Retinal pigment epithelial cell (primary cell): ENCODE results near the gene CIROP.

Experiments used
- DNase-seq: peaks from one replicate; pipeline ENCODE4 v3.0.0-alpha.2; 2010; ENCODE audit warnings: low read depth
- H3K4me3 ChIP-seq: 2 replicates; pipeline ENCODE4 v1.5.1; 2011; ENCODE audit warnings: mild to moderate bottlenecking, low read length, control low read depth, moderate library complexity
- TF ChIP-seq, protein P1 (sequence below): conservative IDR thresholded peaks from 2 replicates; pipeline ENCODE4 v1.5.1; 2011; ENCODE audit warnings: low read depth, low read length, control low read depth, inconsistent platforms

Gene CIROP

GRCh38 chr14:23066368-23066767, 38.4 kb downstream of the CIROP start:
- TF ChIP-seq, protein P1, sequence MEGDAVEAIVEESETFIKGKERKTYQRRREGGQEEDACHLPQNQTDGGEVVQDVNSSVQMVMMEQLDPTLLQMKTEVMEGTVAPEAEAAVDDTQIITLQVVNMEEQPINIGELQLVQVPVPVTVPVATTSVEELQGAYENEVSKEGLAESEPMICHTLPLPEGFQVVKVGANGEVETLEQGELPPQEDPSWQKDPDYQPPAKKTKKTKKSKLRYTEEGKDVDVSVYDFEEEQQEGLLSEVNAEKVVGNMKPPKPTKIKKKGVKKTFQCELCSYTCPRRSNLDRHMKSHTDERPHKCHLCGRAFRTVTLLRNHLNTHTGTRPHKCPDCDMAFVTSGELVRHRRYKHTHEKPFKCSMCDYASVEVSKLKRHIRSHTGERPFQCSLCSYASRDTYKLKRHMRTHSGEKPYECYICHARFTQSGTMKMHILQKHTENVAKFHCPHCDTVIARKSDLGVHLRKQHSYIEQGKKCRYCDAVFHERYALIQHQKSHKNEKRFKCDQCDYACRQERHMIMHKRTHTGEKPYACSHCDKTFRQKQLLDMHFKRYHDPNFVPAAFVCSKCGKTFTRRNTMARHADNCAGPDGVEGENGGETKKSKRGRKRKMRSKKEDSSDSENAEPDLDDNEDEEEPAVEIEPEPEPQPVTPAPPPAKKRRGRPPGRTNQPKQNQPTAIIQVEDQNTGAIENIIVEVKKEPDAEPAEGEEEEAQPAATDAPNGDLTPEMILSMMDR = no peak
- H3K4me3 ChIP-seq = no peak overlapping the region
- no peak for DNase-seq

GRCh38 chr14:23063601-23064000, 41.2 kb downstream of the CIROP start:
- TF ChIP-seq, protein P1 = no peak
- no peak for DNase-seq
- no peak overlapping the region for H3K4me3 ChIP-seq

DNA sequence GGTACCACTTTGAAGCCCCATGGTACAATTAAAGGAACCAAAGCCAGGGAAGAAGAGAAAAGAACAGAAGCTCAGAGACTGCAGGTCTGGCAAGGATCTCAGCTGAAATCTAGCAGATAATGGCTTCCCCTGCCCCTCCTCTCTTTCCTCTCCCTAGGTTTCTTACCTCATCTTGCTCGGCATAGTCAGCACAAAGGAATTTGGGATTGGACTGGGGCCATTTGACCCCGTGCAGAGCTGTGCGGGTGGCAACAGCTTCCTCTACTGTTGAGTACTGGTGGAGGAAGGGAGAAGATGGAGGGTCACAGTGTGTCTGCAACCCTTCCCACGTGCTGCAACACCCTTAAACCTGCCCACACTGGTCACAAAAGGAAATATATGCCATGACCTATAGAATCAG, 42.8 kb downstream of the CIROP start:
- no peak overlapping the region for H3K4me3 ChIP-seq
- TF ChIP-seq, protein P1 = no peak
- DNase-seq = peak; percentile 83

GRCh38 chr14:23060536-23061260, 44.1 kb downstream of the CIROP start:
- H3K4me3 ChIP-seq = no peak overlapping the region
- TF ChIP-seq, protein P1 = no peak
- DNase-seq = no peak

DNA sequence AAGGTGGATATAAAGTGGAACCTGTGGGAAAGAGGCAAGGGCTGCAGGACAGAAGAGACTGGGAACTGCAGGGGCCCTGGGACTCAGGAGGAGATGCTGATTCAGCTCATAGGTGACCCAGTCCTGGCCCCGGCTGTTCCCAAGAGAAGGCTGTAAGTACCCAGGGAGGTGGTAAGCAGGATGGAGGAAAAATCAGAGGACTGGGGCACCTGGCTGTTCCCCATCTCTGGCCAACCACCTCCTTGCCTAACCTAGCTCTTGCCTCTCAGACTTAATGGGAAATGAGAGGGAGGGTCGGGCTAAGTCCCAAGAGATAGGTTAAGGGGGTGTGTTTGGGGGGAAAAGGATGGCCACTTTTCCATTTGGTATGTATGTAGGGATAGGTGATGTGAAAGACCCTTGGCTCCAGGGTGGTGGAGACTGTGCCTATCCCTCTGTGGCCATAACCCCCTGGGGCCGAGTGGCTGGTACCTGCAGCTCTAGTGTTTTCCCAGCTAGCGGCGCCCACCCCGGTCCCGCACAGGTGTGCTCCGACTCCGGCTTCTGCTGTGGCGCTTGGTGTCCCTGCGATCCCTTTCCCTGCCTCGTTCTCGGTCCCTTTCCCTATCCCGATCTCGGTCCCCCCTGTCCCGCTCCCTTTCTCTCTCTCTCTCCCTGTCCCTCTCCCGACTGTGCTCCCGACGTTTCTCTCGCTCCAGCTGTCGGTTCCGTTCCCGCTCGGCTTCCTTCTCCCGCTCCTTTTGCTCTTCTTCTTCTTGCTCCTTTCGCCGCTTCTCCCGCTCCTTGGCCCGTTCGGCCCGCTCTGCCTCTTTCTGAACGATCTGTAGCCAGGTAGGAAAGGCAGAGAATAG, 45.9 kb downstream of the CIROP start:
- no peak for DNase-seq
- no peak overlapping the region for H3K4me3 ChIP-seq
- TF ChIP-seq, protein P1 = no peak

GRCh38 chr14:23057757-23058653, 46.8 kb downstream of the CIROP start:
- peak overlapping the region; percentile 57 for H3K4me3 ChIP-seq

More at GRCh38 chr14:23057757-23058653, 46.8 kb downstream of the CIROP start:
- DNase-seq = peak; percentile 45
- TF ChIP-seq, protein P1 = peak; percentile 89
